Uterus (tissue), 2 donors: ENCODE data around the gene SAP30L.

Source experiments
- POLR2A ChIP-seq, 2 donors: fragments of 450-650 bp; IDR thresholded peaks; one replicate each; pipeline ENCODE4 v1.6.1; 2016; ENCODE audit warnings: antibody characterized with exemption in 2 of 2, mild to moderate bottlenecking in 1 of 2, moderate library complexity in 1 of 2
- TF ChIP-seq, protein P1 (sequence below), 4 experiments: fragments of 200-600 bp in 2 of 4; fragments of 450-650 bp in 2 of 4; sonication (generic) in 2 of 4; IDR thresholded peaks; one replicate each; pipeline ENCODE4 v1.5.1; 2016 to 2019; ENCODE audit warnings: antibody characterized with exemption in 4 of 4, mild to moderate bottlenecking in 2 of 4, moderate library complexity in 1 of 4

DNA sequence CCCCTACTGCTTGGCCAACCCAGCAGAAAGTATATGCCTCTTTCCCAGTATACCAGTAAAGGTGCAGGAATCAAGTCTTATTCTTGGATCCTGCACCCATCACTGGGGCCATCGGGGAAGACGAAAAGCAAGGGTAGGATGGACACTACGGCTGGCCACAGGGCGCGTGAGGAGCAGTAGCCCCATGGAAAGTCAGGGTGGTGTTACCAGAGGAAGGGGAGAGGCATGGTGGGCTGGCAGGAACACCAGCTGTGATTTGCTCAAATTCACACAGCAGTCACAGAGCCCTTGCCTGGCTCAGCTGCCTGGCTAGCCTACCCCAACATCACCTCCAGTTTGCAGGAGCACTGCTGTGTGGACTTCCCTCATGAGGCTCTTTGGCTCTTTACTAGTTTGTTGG is 34.5 kb upstream of the SAP30L start:
- TF ChIP-seq, protein P1, sequence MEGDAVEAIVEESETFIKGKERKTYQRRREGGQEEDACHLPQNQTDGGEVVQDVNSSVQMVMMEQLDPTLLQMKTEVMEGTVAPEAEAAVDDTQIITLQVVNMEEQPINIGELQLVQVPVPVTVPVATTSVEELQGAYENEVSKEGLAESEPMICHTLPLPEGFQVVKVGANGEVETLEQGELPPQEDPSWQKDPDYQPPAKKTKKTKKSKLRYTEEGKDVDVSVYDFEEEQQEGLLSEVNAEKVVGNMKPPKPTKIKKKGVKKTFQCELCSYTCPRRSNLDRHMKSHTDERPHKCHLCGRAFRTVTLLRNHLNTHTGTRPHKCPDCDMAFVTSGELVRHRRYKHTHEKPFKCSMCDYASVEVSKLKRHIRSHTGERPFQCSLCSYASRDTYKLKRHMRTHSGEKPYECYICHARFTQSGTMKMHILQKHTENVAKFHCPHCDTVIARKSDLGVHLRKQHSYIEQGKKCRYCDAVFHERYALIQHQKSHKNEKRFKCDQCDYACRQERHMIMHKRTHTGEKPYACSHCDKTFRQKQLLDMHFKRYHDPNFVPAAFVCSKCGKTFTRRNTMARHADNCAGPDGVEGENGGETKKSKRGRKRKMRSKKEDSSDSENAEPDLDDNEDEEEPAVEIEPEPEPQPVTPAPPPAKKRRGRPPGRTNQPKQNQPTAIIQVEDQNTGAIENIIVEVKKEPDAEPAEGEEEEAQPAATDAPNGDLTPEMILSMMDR (IDR thresholded peaks at IDR 0.05): no peak
- TF ChIP-seq POLR2A (IDR thresholded peaks at IDR 0.05): no peak
